Muscle layer of duodenum (tissue), 2 donors: ENCODE results near the gene CHIC2.
"Not testable (repeated sequence)": the region's sequence is repeated elsewhere in the genome, so short reads cannot be mapped to it uniquely, and the experiment has no call there.

Source experiments
- H3K27ac ChIP-seq: one replicate; pipeline ENCODE4 v1.7.0; 2013; ENCODE audit warnings: mild to moderate bottlenecking, low read length
- H3K27me3 ChIP-seq: one replicate; pipeline ENCODE4 v1.7.0; 2013; ENCODE audit warnings: low read depth, mild to moderate bottlenecking, control low read depth, low read length
- H3K36me3 ChIP-seq, 2 donors: one replicate each; pipeline ENCODE4 v1.7.0; 2013; ENCODE audit warnings: low read length in 2 of 2, control low read depth in 1 of 2, mild to moderate bottlenecking in 1 of 2; ENCODE audit not compliant: insufficient read depth in 2 of 2, control insufficient read depth in 1 of 2
- H3K4me1 ChIP-seq, 2 donors: one replicate each; pipeline ENCODE4 v1.7.0; 2013; ENCODE audit warnings: low read length in 2 of 2, mild to moderate bottlenecking in 2 of 2, control low read depth in 1 of 2, moderate library complexity in 1 of 2; ENCODE audit not compliant: insufficient read depth in 2 of 2, control insufficient read depth in 1 of 2
- H3K4me3 ChIP-seq, 2 donors: one replicate each; pipeline ENCODE4 v1.7.0; 2013; ENCODE audit warnings: low read length in 2 of 2, low read depth in 1 of 2, mild to moderate bottlenecking in 1 of 2
- H3K9me3 ChIP-seq, 2 donors: one replicate each; pipeline ENCODE4 v1.7.0; 2013; ENCODE audit warnings: low read length in 2 of 2, control low read depth in 1 of 2, mild to moderate bottlenecking in 1 of 2; ENCODE audit not compliant: control insufficient read depth in 1 of 2
- donor health status: healthy.

Gene CHIC2

GRCh38 chr4:54023019-54023418, 41.4 kb downstream of the CHIC2 start:
- H3K36me3 ChIP-seq, H3K9me3 ChIP-seq, H3K27ac ChIP-seq: not testable (repeated sequence)

GRCh38 chr4:54017974-54018373, 46.4 kb downstream of the CHIC2 start:
- Histone ChIP-seq H3K9me3 (no peaks in the 10 kb centered on the region), H3K36me3 (peaks cover 0 to 4% of the 10 kb centered on the region in 2 donors), H3K27me3 (no peaks in the 10 kb centered on the region), H3K4me1 (no peaks in the 10 kb centered on the region), H3K4me3 (no peak overlapping the region), H3K27ac (no peak overlapping the region)

More at GRCh38 chr4:54023019-54023418, 41.4 kb downstream of the CHIC2 start:
- not testable (repeated sequence) for H3K4me3 ChIP-seq, H3K4me1 ChIP-seq, H3K27me3 ChIP-seq

- Histone ChIP-seq H3K9me3 (no peaks in the 10 kb centered on the region), H3K27ac (no peak overlapping the region), H3K4me1 (no peaks in the 10 kb centered on the region), H3K36me3 (peaks cover 0 to 4% of the 10 kb centered on the region in 2 donors), H3K4me3 (no peak overlapping the region), H3K27me3 (no peaks in the 10 kb centered on the region)
Observed at GRCh38 chr4:54017308-54017707, 47.1 kb downstream of the CHIC2 start.

GRCh38 chr4:54016504-54016903, 47.9 kb downstream of the CHIC2 start:
- no peaks in the 10 kb centered on the region for H3K4me1 ChIP-seq
- no peaks in the 10 kb centered on the region for H3K27me3 ChIP-seq
- peaks cover 0 to 4% of the 10 kb centered on the region in 2 donors for H3K36me3 ChIP-seq
- no peak overlapping the region for H3K27ac ChIP-seq
- no peaks in the 10 kb centered on the region for H3K9me3 ChIP-seq
- H3K4me3 ChIP-seq: no peak overlapping the region

- Histone ChIP-seq H3K4me1 (no peaks in the 10 kb centered on the region), H3K9me3 (no peaks in the 10 kb centered on the region), H3K4me3 (no peak overlapping the region), H3K36me3 (peaks cover 0 to 4% of the 10 kb centered on the region in 2 donors), H3K27me3 (no peaks in the 10 kb centered on the region), H3K27ac (no peak overlapping the region)
Observed at GRCh38 chr4:54015423-54016030, 48.9 kb downstream of the CHIC2 start.

- Histone ChIP-seq H3K27me3 (no peaks in the 10 kb centered on the region), H3K9me3 (no peaks in the 10 kb centered on the region), H3K36me3 (peaks cover 3 to 4% of the 10 kb centered on the region in 2 donors), H3K27ac (no peak overlapping the region), H3K4me1 (no peaks in the 10 kb centered on the region), H3K4me3 (no peak overlapping the region)
Observed at GRCh38 chr4:54014666-54015160, 49.7 kb downstream of the CHIC2 start.

- no peak overlapping the region for H3K27ac ChIP-seq
- H3K4me1 ChIP-seq: no peaks in the 10 kb centered on the region
- H3K27me3 ChIP-seq: no peaks in the 10 kb centered on the region
- H3K4me3 ChIP-seq: no peak overlapping the region
- peaks cover 3 to 4% of the 10 kb centered on the region in 2 donors for H3K36me3 ChIP-seq
- no peaks in the 10 kb centered on the region for H3K9me3 ChIP-seq
Observed at GRCh38 chr4:54011201-54011600, 53.2 kb downstream of the CHIC2 start.

- Histone ChIP-seq H3K9me3 (no peaks in the 10 kb centered on the region), H3K4me1 (no peaks in the 10 kb centered on the region), H3K36me3 (peaks cover 0 to 3% of the 10 kb centered on the region in 2 donors), H3K27me3 (no peaks in the 10 kb centered on the region), H3K4me3 (no peak overlapping the region), H3K27ac (no peak overlapping the region)
Observed at GRCh38 chr4:54006755-54007154, 57.6 kb downstream of the CHIC2 start.

- Histone ChIP-seq H3K4me3 (no peak overlapping the region), H3K27me3 (no peaks in the 10 kb centered on the region), H3K9me3 (no peaks in the 10 kb centered on the region), H3K36me3 (peaks cover 0 to 3% of the 10 kb centered on the region in 2 donors), H3K27ac (no peak overlapping the region), H3K4me1 (no peaks in the 10 kb centered on the region)
Observed at GRCh38 chr4:54005475-54005874, 58.9 kb downstream of the CHIC2 start.

GRCh38 chr4:54004463-54004862, 59.9 kb downstream of the CHIC2 start:
- no peaks in the 10 kb centered on the region for H3K4me1 ChIP-seq
- H3K27me3 ChIP-seq: no peaks in the 10 kb centered on the region
- H3K27ac ChIP-seq: no peak overlapping the region
- no peaks in the 10 kb centered on the region for H3K9me3 ChIP-seq
- no peaks in the 10 kb centered on the region for H3K36me3 ChIP-seq
- H3K4me3 ChIP-seq: no peak overlapping the region

- H3K27ac ChIP-seq: no peak overlapping the region
- no peaks in the 10 kb centered on the region for H3K9me3 ChIP-seq
- H3K36me3 ChIP-seq: no peaks in the 10 kb centered on the region
- H3K4me3 ChIP-seq: no peak overlapping the region
- H3K27me3 ChIP-seq: no peaks in the 10 kb centered on the region
- no peaks in the 10 kb centered on the region for H3K4me1 ChIP-seq
Observed at GRCh38 chr4:54001668-54002365, 62.6 kb downstream of the CHIC2 start.
